Measurements from ENCODE around the gene C11orf68.

C11orf68 gene

DNA sequence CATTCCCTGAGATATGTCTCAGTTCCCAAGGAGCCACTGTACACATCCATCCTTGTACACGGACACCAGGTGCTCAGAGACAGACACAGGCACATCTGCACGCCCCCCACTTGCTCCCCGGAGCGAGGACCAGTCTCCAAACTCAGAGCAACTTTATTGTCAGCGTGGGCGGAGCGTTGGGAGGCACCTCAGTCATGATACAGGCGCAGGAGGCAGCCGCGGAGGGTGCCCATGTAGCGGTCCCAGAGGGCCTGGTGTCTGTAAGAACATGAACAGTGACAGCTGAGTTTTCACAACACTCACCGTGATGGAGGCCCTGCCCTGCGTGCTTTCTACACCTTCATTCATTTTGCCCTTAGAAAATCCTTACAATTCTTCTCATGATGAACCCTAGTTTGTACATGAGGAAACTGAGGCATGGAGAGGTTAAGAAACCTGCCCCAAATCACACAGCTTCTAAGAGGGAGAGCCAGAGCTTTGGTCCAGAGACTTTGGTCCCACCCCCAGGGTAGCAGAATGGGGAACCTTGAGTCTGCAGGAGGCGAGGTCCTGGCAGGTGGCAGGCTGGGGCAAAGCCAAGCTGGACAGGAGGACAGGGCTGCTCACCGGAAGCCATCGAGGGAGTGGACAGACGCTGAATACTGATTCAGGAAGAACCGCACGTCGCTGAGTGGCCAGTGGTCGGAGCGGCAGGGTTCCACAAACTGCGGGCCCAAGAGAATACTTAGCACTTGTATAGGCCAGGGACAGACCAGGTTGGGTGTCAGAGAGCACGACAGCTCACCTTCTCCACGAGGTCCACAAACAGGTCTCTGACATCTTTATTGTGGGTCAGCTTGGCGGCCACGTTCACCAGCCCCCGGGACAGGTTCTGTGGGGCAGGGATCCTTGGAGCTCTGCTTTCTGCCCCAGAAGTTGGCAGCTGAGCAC is 34.8 kb downstream of the C11orf68 start:
- TF ChIP-seq ZNF274 (IDR thresholded peaks at IDR 0.05; ENCODE audit: low read depth, low read length), result no peak

GRCh38 chr11:65883058-65883761 is 35.7 kb downstream of the C11orf68 start:
- no peak overlapping the region for H3K4me3 ChIP-seq (ENCODE audit: low read length)
- no peak for TF ChIP-seq ZNF274 (IDR thresholded peaks at IDR 0.05; ENCODE audit: low read depth, low read length)

More for the DNA sequence above, 34.8 kb downstream of the C11orf68 start:
- no peak overlapping the region for H3K4me3 ChIP-seq (ENCODE audit: low read length)

DNA sequence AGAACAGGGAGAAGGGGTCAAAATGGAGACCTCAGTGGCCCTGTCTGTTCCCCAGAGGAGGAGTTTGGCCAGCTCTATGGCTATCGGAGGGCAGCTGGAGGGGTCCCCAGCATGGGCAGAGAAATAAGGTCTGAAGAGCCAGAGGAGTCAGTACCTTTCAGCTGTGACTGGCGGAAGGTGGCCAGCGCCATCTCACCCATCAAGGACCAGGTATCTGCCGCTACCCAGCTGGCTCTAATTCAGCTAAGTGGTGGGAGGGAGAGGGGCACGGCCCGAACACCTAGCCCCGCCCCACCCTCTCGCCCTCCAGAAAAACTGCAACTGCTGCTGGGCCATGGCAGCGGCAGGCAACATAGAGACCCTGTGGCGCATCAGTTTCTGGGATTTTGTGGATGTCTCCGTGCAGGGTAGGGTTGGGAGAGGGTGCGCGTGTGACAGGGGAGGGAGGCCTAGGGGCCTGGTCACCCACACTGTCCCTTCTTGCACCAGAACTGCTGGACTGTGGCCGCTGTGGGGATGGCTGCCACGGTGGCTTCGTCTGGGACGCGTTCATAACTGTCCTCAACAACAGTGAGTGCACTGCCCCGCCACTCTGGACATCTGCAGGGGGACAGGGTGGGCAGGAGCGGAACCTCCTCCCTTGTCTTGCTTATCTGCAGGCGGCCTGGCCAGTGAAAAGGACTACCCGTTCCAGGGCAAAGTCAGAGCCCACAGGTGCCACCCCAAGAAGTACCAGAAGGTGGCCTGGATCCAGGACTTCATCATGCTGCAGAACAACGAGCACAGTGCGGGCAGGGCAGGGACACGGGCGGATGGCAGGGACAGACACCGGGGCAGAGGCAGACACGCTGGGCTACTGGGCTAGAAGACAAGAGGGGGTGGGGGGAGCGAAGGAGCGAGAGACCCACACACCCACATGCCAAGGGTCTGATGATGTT is 36.5 kb downstream of the C11orf68 start:
- no peak for TF ChIP-seq ZNF274 (IDR thresholded peaks at IDR 0.05; ENCODE audit: low read depth, low read length)
- H3K4me3 ChIP-seq (ENCODE audit: low read length), result no peak overlapping the region

DNA sequence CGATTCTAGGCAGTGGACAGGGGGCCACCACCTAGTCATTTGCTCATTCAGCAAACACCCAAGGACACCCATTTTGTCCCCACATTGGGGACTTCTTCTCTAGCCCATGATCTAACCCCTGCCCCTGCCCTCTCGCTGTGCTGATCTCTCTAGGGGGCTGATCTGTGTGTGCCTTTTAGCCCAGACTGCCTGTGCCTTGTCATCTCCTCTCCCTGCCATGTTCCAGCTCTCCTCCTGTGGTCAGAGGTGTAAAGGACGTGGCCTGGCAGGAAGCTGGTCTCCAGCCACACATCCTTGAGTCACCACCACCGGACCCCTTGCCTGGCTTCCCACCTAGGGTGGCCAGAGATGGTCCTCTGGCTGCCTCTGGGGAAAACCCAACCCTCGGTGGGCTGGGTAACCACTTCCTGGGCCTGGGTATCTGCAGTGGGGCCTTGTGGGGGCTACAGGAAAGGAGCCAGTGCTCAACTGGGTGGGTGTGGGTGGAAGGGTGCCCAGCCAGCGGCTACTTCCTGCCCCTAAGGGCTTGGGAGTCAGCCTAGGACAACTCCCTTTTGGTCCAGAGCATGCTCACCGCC is 37.9 kb downstream of the C11orf68 start:
- TF ChIP-seq ZNF274 (IDR thresholded peaks at IDR 0.05; ENCODE audit: low read depth, low read length), result no peak

DNA sequence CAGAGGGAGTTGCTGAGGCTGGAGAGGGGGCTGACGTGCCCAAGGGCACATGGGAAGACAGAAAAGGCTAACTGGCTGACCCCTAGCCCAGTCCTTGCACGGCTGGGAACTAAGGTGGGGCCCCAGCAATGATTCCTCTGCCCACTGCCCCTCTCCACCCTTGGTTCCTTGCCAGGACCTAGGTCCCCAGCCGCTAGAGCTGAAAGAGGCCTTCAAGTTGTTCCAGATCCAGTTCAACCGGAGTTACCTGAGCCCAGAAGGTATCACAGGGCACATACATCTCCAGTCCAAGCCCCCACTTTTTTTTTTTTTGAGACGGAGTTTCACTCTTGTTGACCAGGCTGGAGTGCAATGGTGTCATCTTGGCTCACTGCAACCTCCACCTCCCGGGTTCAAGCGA is 38.8 kb downstream of the C11orf68 start:
- no peak overlapping the region for H3K4me3 ChIP-seq (ENCODE audit: low read length)
- TF ChIP-seq ZNF274 (IDR thresholded peaks at IDR 0.05; ENCODE audit: low read depth, low read length), result no peak

More for the DNA sequence above, 37.9 kb downstream of the C11orf68 start:
- no peak overlapping the region for H3K4me3 ChIP-seq (ENCODE audit: low read length)

DNA sequence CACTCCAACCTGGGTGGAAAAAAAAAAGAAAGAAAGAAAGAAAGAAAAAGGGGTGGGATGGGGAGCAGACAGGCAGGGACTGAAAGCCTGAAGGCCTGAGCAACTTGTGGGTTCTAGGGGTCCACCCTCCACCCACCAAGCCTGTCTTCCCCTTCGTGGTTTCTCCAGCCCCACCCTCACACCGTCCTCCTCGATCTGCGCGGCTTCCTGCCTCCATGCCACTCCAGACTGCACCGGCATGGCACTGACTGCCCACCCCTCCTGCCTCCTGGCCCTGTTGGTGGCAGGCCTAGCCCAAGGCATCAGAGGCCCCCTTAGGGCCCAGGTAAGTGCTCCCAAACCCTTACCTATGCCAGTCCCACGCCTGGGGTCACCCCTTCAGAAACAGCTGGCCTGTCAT is 39.2 kb downstream of the C11orf68 start, which contains the start of gene CTSW:
CTSW (plus strand) TSS at position 221 of the 400 bp plus-strand sequence; CDS start at position 239, 18 bp downstream.
- TF ChIP-seq ZNF274 (IDR thresholded peaks at IDR 0.05; ENCODE audit: low read depth, low read length), result no peak

DNA sequence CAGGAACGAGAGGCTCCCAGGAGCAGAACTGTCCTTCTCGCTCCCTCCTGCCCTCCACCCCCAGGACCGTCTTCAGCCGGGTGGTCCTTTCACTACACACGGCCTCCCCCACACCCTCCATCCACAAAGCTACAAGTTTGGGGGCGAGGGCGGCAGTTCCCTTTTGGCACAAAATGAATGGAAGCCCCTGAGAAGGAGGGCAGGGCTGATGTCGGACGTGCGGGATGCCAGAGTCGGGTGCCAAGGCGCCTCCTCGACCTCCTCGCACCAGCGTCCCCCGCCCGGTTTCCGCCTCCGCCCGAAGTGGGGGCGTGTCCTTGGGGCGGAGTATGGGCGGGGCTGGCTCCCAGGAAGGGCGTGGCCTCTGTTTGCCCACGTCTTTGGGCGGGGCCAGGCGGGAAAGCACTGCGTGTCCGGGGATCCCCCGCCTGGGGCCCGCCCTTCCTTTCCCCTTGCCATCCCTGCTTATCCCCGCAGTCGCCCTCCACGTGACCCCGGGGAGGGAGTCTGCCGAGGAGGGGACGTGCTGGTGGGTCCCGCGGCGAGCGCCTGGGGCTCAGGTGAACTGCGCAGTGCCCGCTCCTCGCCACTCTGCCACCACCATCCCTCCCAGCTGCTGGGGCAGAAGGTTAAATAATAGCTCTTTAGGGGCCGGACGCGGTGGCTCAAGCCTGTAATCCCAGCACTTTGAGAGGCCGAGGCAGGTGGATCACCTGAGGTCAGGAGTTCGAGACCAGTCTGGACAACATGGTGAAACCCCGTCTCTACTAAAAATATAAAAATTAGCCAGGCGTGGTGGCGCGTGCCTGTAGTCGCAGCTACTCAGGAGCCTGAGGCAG is 45.3 kb downstream of the C11orf68 start:
- no peak for TF ChIP-seq ZNF274 (IDR thresholded peaks at IDR 0.05; ENCODE audit: low read depth, low read length)
- peak overlapping the region; percentile 39; the same call in 1 of the 2 replicates for H3K4me3 ChIP-seq (ENCODE audit: low read length)

More for the DNA sequence above, 39.2 kb downstream of the C11orf68 start, which contains the start of gene CTSW:
- H3K4me3 ChIP-seq (ENCODE audit: low read length), result no peak within 1 kb of the TSS

DNA sequence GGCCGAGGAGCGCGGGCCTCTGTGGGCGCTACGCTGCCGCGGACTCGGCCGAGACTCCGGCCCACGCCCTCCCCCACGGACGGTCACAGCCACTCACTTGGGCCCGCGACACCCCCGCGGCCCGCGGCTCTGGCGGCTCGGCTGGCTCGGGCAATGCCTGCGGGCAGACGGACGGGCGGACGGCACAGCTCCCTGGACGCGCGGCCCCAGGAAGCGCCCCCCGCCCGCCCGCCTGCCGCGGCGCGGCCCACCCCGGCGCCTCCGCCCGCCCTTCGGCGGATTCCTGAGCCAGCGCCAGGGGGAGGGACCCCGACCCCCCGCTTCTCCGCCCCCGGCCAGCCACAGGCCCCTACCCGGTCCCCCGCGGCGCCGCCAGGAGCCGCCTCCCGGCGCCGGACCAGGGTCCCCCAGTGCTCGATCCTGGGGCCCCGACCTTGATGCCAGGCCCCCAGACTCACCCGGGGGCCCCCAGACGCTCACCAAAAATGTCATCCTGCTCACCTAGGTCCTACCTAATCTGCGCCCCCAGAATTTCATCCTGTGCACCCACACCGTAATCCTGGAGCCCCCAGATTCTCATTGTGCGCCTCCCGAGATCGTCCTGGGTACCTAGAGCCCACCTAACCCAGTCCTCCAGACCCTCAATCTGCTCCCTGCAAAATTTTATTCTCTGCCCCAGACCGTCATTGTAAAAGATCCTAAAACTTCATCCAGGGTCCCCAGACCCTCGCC is 46.1 kb downstream of the C11orf68 start, which contains the start of gene EFEMP2:
EFEMP2 (minus strand) TSS at position 215 of the 732 bp plus-strand sequence. CDS start 446 bp downstream, outside the sequence.
- H3K4me3 ChIP-seq (ENCODE audit: low read length), result peak within 1 kb of the TSS; percentile 39; the same call in 1 of the 2 replicates
- TF ChIP-seq ZNF274 (IDR thresholded peaks at IDR 0.05; ENCODE audit: low read depth, low read length), result no peak

DNA sequence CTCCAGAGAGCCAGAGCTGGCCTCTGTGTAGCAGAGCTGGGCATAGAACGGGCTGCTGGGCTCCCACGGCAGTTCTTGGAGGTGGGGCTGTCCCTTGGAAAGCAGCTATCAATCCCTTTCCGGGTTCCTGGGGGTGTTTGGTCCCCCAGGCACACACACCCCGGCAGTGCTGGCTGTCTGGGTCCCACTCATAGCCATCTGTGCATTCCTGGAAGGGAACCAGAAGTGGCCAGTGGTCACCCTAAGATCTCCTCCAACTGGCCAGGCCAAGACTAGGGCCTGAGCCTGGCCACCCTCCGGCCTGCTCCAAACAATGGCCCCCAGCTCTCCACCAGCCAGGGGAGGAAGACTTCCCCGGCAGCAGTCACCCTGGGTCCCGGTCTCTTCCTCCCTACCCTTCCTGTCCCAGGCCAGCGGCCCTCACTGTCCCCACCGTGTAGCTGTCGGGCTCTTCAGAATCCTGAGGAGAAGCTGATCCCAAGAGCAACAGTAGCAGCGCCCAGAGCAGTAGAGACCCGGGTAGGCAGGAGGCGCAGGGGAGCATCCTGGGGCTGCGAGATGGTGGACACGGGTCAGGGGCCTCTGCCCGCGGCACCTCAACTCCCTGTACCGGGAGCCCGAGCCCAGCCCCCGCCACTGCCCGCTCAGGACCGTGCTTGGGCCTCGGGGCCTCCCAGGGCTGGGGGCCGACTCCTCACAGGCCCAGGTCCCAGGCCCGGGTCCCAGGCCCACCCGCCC is 46.9 kb downstream of the C11orf68 start:
- no peak overlapping the region for H3K4me3 ChIP-seq (ENCODE audit: low read length)
- TF ChIP-seq ZNF274 (IDR thresholded peaks at IDR 0.05; ENCODE audit: low read depth, low read length), result no peak

GRCh38 chr11:65870706-65871681 is 47.9 kb downstream of the C11orf68 start:
- no peak for TF ChIP-seq ZNF274 (IDR thresholded peaks at IDR 0.05; ENCODE audit: low read depth, low read length)
- H3K4me3 ChIP-seq (ENCODE audit: low read length), result no peak overlapping the region
